Ectodermal cell (in vitro differentiated cells): Measurements from ENCODE around the gene MYNN.

Experiments
- H3K27ac ChIP-seq: 2 replicates; pipeline ENCODE4 v1.7.0; 2013; ENCODE audit warnings: mild to moderate bottlenecking, low read depth, low read length; ENCODE audit not compliant: insufficient read depth, poor library complexity, severe bottlenecking
- H3K27me3 ChIP-seq: 2 replicates; pipeline ENCODE4 v1.7.0; 2013; ENCODE audit warnings: mild to moderate bottlenecking, low read length; ENCODE audit not compliant: insufficient read depth, control insufficient read depth, poor library complexity, severe bottlenecking
- H3K36me3 ChIP-seq: one replicate; pipeline ENCODE4 v1.7.0; 2013; ENCODE audit warnings: low read length; ENCODE audit not compliant: control insufficient read depth, insufficient read depth
- H3K4me1 ChIP-seq: one replicate; pipeline ENCODE4 v1.7.0; 2013; ENCODE audit warnings: low read length; ENCODE audit not compliant: control insufficient read depth, insufficient read depth
- H3K4me3 ChIP-seq: 2 replicates; pipeline ENCODE4 v1.7.0; 2013; ENCODE audit warnings: low read depth, low read length, control low read depth; ENCODE audit not compliant: insufficient read depth
- H3K9me3 ChIP-seq: 2 replicates; pipeline ENCODE4 v1.7.0; 2013; ENCODE audit warnings: mild to moderate bottlenecking, low read length, moderate library complexity; ENCODE audit not compliant: control insufficient read depth
- WGBS, 2 experiments: methylation state at CpG; one replicate each; pipeline ENCODE4 v1.1.7; 2013; ENCODE audit warnings: missing lambda C conversion rate in 2 of 2; 5-methylcytosine and 5-hydroxymethylcytosine counted together

The MYNN gene

GRCh38 chr3:169777822-169778221 is 4.6 kb downstream of the MYNN start:
- 69 to 71% methylated on average over 4 of the region's 4 CpGs for WGBS, 2 experiments

GRCh38 chr3:169780742-169781141 is 7.5 kb downstream of the MYNN start:
- 95 to 96% methylated on average over 2 of the region's 2 CpGs for WGBS, 2 experiments
- Histone ChIP-seq H3K4me1 (no peaks in the 10 kb centered on the region), H3K27me3 (no peaks in the 10 kb centered on the region), H3K4me3 (no peak overlapping the region), H3K36me3 (peaks cover 32% of the 10 kb centered on the region), H3K9me3 (no peaks in the 10 kb centered on the region), H3K27ac (no peak overlapping the region)

More at GRCh38 chr3:169777822-169778221, 4.6 kb downstream of the MYNN start:
- H3K36me3 ChIP-seq, result peaks cover 31% of the 10 kb centered on the region
- no peaks in the 10 kb centered on the region for H3K9me3 ChIP-seq
- no peak overlapping the region for H3K4me3 ChIP-seq
- H3K27me3 ChIP-seq, result no peaks in the 10 kb centered on the region
- H3K4me1 ChIP-seq, result peaks cover 6% of the 10 kb centered on the region
- H3K27ac ChIP-seq, result no peak overlapping the region

- Histone ChIP-seq H3K36me3 (peaks cover 34% of the 10 kb centered on the region), H3K4me1 (no peaks in the 10 kb centered on the region), H3K27ac (no peak overlapping the region), H3K27me3 (no peaks in the 10 kb centered on the region), H3K9me3 (no peaks in the 10 kb centered on the region), H3K4me3 (no peak overlapping the region)
- WGBS, 2 experiments, result 94 to 95% methylated on average over 4 of the region's 4 CpGs
These were observed 8.1 kb downstream of the MYNN start for GRCh38 chr3:169781209-169781855.

GRCh38 chr3:169787120-169787519 is 13.9 kb downstream of the MYNN start:
- no peaks in the 10 kb centered on the region for H3K4me1 ChIP-seq
- no peaks in the 10 kb centered on the region for H3K9me3 ChIP-seq
- no peak overlapping the region for H3K4me3 ChIP-seq
- no peaks in the 10 kb centered on the region for H3K27me3 ChIP-seq
- WGBS, 2 experiments, result 100% methylated on average over 1 of the region's 4 CpGs
- H3K27ac ChIP-seq, result no peak overlapping the region
- peaks cover 20% of the 10 kb centered on the region for H3K36me3 ChIP-seq

- Histone ChIP-seq H3K9me3 (no peaks in the 10 kb centered on the region), H3K27me3 (no peaks in the 10 kb centered on the region), H3K4me1 (no peaks in the 10 kb centered on the region), H3K36me3 (peaks cover 14% of the 10 kb centered on the region), H3K4me3 (no peak overlapping the region), H3K27ac (no peak overlapping the region)
- WGBS, 2 experiments, result 83 to 88% methylated on average over 1 of the region's 1 CpG
These were observed 14.6 kb downstream of the MYNN start for GRCh38 chr3:169787791-169788190.

- no peak overlapping the region for H3K27ac ChIP-seq
- H3K9me3 ChIP-seq, result no peaks in the 10 kb centered on the region
- peaks cover 8% of the 10 kb centered on the region for H3K36me3 ChIP-seq
- no peaks in the 10 kb centered on the region for H3K27me3 ChIP-seq
- no peak overlapping the region for H3K4me3 ChIP-seq
- H3K4me1 ChIP-seq, result no peaks in the 10 kb centered on the region
These were observed 17.0 kb downstream of the MYNN start for GRCh38 chr3:169790219-169790618.

- H3K4me3 ChIP-seq, result no peak overlapping the region
- no peaks in the 10 kb centered on the region for H3K4me1 ChIP-seq
- no peaks in the 10 kb centered on the region for H3K9me3 ChIP-seq
- H3K36me3 ChIP-seq, result peaks cover 4% of the 10 kb centered on the region
- 92 to 94% methylated on average over 4 of the region's 4 CpGs for WGBS, 2 experiments
- no peak overlapping the region for H3K27ac ChIP-seq
- no peaks in the 10 kb centered on the region for H3K27me3 ChIP-seq
These were observed 17.7 kb downstream of the MYNN start for GRCh38 chr3:169790687-169791429.

GRCh38 chr3:169792359-169792758 is 19.2 kb downstream of the MYNN start:
- Histone ChIP-seq H3K9me3 (no peaks in the 10 kb centered on the region), H3K27me3 (no peaks in the 10 kb centered on the region), H3K36me3 (no peaks in the 10 kb centered on the region), H3K4me1 (no peaks in the 10 kb centered on the region), H3K27ac (no peak overlapping the region), H3K4me3 (no peak overlapping the region)
- WGBS, 2 experiments, result 88 to 98% methylated on average over 1 of the region's 1 CpG

- Histone ChIP-seq H3K27ac (no peak overlapping the region), H3K4me1 (no peaks in the 10 kb centered on the region), H3K9me3 (no peaks in the 10 kb centered on the region), H3K27me3 (no peaks in the 10 kb centered on the region), H3K36me3 (peaks cover 4% of the 10 kb centered on the region), H3K4me3 (no peak overlapping the region)
- 86% methylated on average over 2 of the region's 3 CpGs; no CpG with 5 or more reads in 1 of the 2 experiments for WGBS, 2 experiments
These were observed 31.5 kb downstream of the MYNN start for GRCh38 chr3:169804681-169805080.

- H3K27me3 ChIP-seq, result no peaks in the 10 kb centered on the region
- H3K4me3 ChIP-seq, result no peak overlapping the region
- H3K36me3 ChIP-seq, result no peaks in the 10 kb centered on the region
- no peak overlapping the region for H3K27ac ChIP-seq
- H3K4me1 ChIP-seq, result no peaks in the 10 kb centered on the region
- 91 to 94% methylated on average over 2 of the region's 2 CpGs for WGBS, 2 experiments
- no peaks in the 10 kb centered on the region for H3K9me3 ChIP-seq
These were observed 36.1 kb downstream of the MYNN start for GRCh38 chr3:169809230-169809795.
